ENCODE data around the gene MBP.

Gene MBP

GRCh38 chr18:77008006-77008405 is 124.6 kb downstream of the MBP start:
- Histone ChIP-seq H3K4me3 (ENCODE audit: insufficient read depth, low read depth, low read length) (no peak overlapping the region), H3K27me3 (ENCODE audit: control insufficient read depth, insufficient read depth, low read length, poor library complexity, severe bottlenecking) (no peaks in the 10 kb centered on the region), H3K27ac (ENCODE audit: insufficient read depth, low read depth, low read length, poor library complexity, severe bottlenecking) (no peak overlapping the region), H3K4me1 (ENCODE audit: control insufficient read depth, insufficient read depth, low read length) (peaks cover 5% of the 10 kb centered on the region), H3K9me3 (ENCODE audit: control insufficient read depth, low read length) (no peaks in the 10 kb centered on the region), H3K36me3 (ENCODE audit: control insufficient read depth, insufficient read depth, low read length) (no peaks in the 10 kb centered on the region)
- 96% methylated on average over 13 of the region's 13 CpGs for WGBS, 2 experiments

GRCh38 chr18:77007251-77007650 is 125.3 kb downstream of the MBP start:
- no peak overlapping the region for H3K27ac ChIP-seq (ENCODE audit: insufficient read depth, low read depth, low read length, poor library complexity, severe bottlenecking)
- no peaks in the 10 kb centered on the region for H3K9me3 ChIP-seq (ENCODE audit: control insufficient read depth, low read length)
- WGBS, 2 experiments: 67 to 72% methylated on average over 12 of the region's 12 CpGs
- peaks cover 5% of the 10 kb centered on the region for H3K4me1 ChIP-seq (ENCODE audit: control insufficient read depth, insufficient read depth, low read length)
- no peaks in the 10 kb centered on the region for H3K36me3 ChIP-seq (ENCODE audit: control insufficient read depth, insufficient read depth, low read length)
- no peaks in the 10 kb centered on the region for H3K27me3 ChIP-seq (ENCODE audit: control insufficient read depth, insufficient read depth, low read length, poor library complexity, severe bottlenecking)
- H3K4me3 ChIP-seq (ENCODE audit: insufficient read depth, low read depth, low read length): no peak overlapping the region

- 77% methylated on average over 29 of the region's 29 CpGs for WGBS, 2 experiments
- Histone ChIP-seq H3K27me3 (ENCODE audit: control insufficient read depth, insufficient read depth, low read length, poor library complexity, severe bottlenecking) (no peaks in the 10 kb centered on the region), H3K36me3 (ENCODE audit: control insufficient read depth, insufficient read depth, low read length) (no peaks in the 10 kb centered on the region), H3K4me1 (ENCODE audit: control insufficient read depth, insufficient read depth, low read length) (peaks cover 5% of the 10 kb centered on the region), H3K9me3 (ENCODE audit: control insufficient read depth, low read length) (no peaks in the 10 kb centered on the region), H3K4me3 (ENCODE audit: insufficient read depth, low read depth, low read length) (no peak overlapping the region), H3K27ac (ENCODE audit: insufficient read depth, low read depth, low read length, poor library complexity, severe bottlenecking) (no peak overlapping the region)
Observed at GRCh38 chr18:77006305-77007175, 126.0 kb downstream of the MBP start.

DNA sequence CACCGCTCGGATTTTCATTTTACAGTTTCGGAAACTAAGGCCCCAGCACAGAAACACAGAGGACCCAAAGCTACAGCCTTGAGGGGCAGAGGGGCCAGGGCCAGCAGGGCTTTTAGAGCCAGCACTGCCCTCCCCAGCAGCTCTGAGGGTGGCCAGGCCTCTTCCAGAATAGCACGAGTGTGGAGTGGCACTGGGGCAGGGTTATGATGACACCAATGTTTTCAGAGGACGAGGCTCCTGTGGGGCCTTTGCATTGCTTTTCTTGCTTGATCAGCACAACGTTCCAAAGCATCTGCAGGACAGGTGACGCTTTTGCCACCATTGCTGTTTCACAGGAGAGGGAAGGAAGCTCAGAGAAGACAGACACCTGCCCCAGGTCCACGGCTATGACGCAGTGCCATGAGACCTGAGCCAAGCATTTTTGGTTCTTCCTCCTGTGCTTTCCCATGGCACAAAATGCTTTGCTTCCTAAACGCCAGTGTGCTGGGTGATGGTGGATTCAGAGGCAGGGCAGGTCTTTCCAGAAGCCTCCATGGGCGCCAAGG is 126.9 kb downstream of the MBP start:
- no peak overlapping the region for H3K27ac ChIP-seq (ENCODE audit: insufficient read depth, low read depth, low read length, poor library complexity, severe bottlenecking)
- no peak overlapping the region for H3K4me3 ChIP-seq (ENCODE audit: insufficient read depth, low read depth, low read length)
- no peaks in the 10 kb centered on the region for H3K9me3 ChIP-seq (ENCODE audit: control insufficient read depth, low read length)
- peaks cover 5% of the 10 kb centered on the region for H3K4me1 ChIP-seq (ENCODE audit: control insufficient read depth, insufficient read depth, low read length)
- H3K36me3 ChIP-seq (ENCODE audit: control insufficient read depth, insufficient read depth, low read length): no peaks in the 10 kb centered on the region
- 80 to 81% methylated on average over 11 of the region's 11 CpGs for WGBS, 2 experiments
- no peaks in the 10 kb centered on the region for H3K27me3 ChIP-seq (ENCODE audit: control insufficient read depth, insufficient read depth, low read length, poor library complexity, severe bottlenecking)

DNA sequence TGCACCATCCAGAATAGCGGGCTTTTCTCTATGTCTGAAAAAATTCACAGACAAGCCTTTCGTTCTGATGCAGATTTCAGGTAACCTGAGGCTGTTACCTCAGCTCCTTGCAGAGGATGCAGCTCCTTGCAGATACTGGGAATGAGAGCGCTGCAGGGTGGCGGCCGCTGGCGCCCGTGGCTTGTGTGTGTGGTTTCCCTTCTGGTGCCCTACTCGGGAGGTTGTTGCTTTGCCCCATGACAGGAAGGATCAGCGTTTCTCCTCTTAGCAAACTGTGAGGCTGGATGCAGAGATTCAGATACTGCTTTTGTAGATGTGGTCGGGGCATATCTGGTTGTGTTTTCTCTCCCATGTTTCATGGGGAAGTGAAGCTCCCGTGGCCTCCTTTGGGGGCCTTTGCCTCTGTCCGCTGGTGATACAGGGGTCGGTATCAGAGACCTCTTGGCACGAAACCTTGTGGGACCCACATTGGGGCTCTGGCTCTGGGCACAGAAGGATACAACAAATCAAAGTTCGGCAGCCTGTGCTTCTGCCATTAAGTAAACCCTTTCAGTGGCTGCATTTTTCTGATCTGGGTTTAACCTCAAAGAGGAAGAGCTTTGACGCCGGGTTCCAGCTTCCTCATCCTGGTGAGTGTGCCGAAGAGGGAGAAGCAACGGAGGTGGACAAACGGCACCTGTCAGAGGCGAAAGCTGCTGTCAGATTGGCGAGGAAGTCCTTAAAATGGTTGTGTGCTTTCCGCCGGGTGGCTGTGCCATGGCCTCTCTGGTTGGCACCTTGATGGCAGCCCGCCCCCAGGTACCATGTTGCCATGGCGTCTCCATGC is 127.8 kb downstream of the MBP start:
- peaks cover 5% of the 10 kb centered on the region for H3K4me1 ChIP-seq (ENCODE audit: control insufficient read depth, insufficient read depth, low read length)
- WGBS, 2 experiments: 92 to 93% methylated on average over 26 of the region's 26 CpGs
- no peaks in the 10 kb centered on the region for H3K9me3 ChIP-seq (ENCODE audit: control insufficient read depth, low read length)
- H3K4me3 ChIP-seq (ENCODE audit: insufficient read depth, low read depth, low read length): no peak overlapping the region
- no peaks in the 10 kb centered on the region for H3K36me3 ChIP-seq (ENCODE audit: control insufficient read depth, insufficient read depth, low read length)
- H3K27me3 ChIP-seq (ENCODE audit: control insufficient read depth, insufficient read depth, low read length, poor library complexity, severe bottlenecking): no peaks in the 10 kb centered on the region
- no peak overlapping the region for H3K27ac ChIP-seq (ENCODE audit: insufficient read depth, low read depth, low read length, poor library complexity, severe bottlenecking)

GRCh38 chr18:77003316-77003715 is 129.3 kb downstream of the MBP start:
- Histone ChIP-seq H3K4me3 (ENCODE audit: insufficient read depth, low read depth, low read length) (no peak overlapping the region), H3K27me3 (ENCODE audit: control insufficient read depth, insufficient read depth, low read length, poor library complexity, severe bottlenecking) (no peaks in the 10 kb centered on the region), H3K36me3 (ENCODE audit: control insufficient read depth, insufficient read depth, low read length) (no peaks in the 10 kb centered on the region), H3K9me3 (ENCODE audit: control insufficient read depth, low read length) (no peaks in the 10 kb centered on the region), H3K4me1 (ENCODE audit: control insufficient read depth, insufficient read depth, low read length) (peaks cover 5% of the 10 kb centered on the region), H3K27ac (ENCODE audit: insufficient read depth, low read depth, low read length, poor library complexity, severe bottlenecking) (no peak overlapping the region)
- 97 to 98% methylated on average over 7 of the region's 7 CpGs for WGBS, 2 experiments

- H3K4me3 ChIP-seq (ENCODE audit: insufficient read depth, low read depth, low read length): no peak overlapping the region
- H3K36me3 ChIP-seq (ENCODE audit: control insufficient read depth, insufficient read depth, low read length): no peaks in the 10 kb centered on the region
- peaks cover 5% of the 10 kb centered on the region for H3K4me1 ChIP-seq (ENCODE audit: control insufficient read depth, insufficient read depth, low read length)
- H3K9me3 ChIP-seq (ENCODE audit: control insufficient read depth, low read length): no peaks in the 10 kb centered on the region
- 93 to 95% methylated on average over 10 of the region's 10 CpGs for WGBS, 2 experiments
- H3K27ac ChIP-seq (ENCODE audit: insufficient read depth, low read depth, low read length, poor library complexity, severe bottlenecking): no peak overlapping the region
- no peaks in the 10 kb centered on the region for H3K27me3 ChIP-seq (ENCODE audit: control insufficient read depth, insufficient read depth, low read length, poor library complexity, severe bottlenecking)
Observed at GRCh38 chr18:77002496-77002895, 130.1 kb downstream of the MBP start.

DNA sequence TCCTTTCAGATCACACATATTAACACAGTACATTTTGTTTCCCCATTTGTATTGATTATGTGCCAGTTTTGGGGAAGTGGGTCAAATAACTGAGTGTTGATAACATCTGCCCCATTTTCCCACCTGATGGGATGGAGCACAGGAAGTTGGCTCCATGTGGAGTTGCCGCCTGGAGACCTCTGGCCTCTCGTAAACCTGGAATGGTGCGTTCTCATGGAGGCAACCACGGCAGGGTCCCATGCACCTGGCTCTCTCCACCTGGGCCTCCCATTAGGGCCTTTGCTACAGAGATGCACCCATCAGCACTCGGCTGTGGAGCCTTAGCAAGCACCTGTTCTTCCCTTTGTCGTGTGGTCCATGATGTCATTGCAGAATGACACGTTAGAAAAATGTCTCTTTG is 130.6 kb downstream of the MBP start:
- no peaks in the 10 kb centered on the region for H3K36me3 ChIP-seq (ENCODE audit: control insufficient read depth, insufficient read depth, low read length)
- H3K27ac ChIP-seq (ENCODE audit: insufficient read depth, low read depth, low read length, poor library complexity, severe bottlenecking): no peak overlapping the region
- H3K9me3 ChIP-seq (ENCODE audit: control insufficient read depth, low read length): no peaks in the 10 kb centered on the region
- H3K4me1 ChIP-seq (ENCODE audit: control insufficient read depth, insufficient read depth, low read length): peaks cover 5% of the 10 kb centered on the region
- WGBS, 2 experiments: 95 to 96% methylated on average over 7 of the region's 7 CpGs
- no peaks in the 10 kb centered on the region for H3K27me3 ChIP-seq (ENCODE audit: control insufficient read depth, insufficient read depth, low read length, poor library complexity, severe bottlenecking)
- no peak overlapping the region for H3K4me3 ChIP-seq (ENCODE audit: insufficient read depth, low read depth, low read length)

- Histone ChIP-seq H3K4me3 (ENCODE audit: insufficient read depth, low read depth, low read length) (no peak overlapping the region), H3K4me1 (ENCODE audit: control insufficient read depth, insufficient read depth, low read length) (peaks cover 12% of the 10 kb centered on the region), H3K27ac (ENCODE audit: insufficient read depth, low read depth, low read length, poor library complexity, severe bottlenecking) (no peak overlapping the region), H3K36me3 (ENCODE audit: control insufficient read depth, insufficient read depth, low read length) (no peaks in the 10 kb centered on the region), H3K9me3 (ENCODE audit: control insufficient read depth, low read length) (no peaks in the 10 kb centered on the region), H3K27me3 (ENCODE audit: control insufficient read depth, insufficient read depth, low read length, poor library complexity, severe bottlenecking) (no peaks in the 10 kb centered on the region)
- WGBS, 2 experiments: 89 to 92% methylated on average over 19 of the region's 19 CpGs
Observed at GRCh38 chr18:77001041-77001440, 131.5 kb downstream of the MBP start.

- no peak overlapping the region for H3K4me3 ChIP-seq (ENCODE audit: insufficient read depth, low read depth, low read length)
- H3K27me3 ChIP-seq (ENCODE audit: control insufficient read depth, insufficient read depth, low read length, poor library complexity, severe bottlenecking): no peaks in the 10 kb centered on the region
Observed at GRCh38 chr18:77000527-77000926, 132.1 kb downstream of the MBP start.

More at GRCh38 chr18:77000527-77000926, 132.1 kb downstream of the MBP start:
- Histone ChIP-seq H3K4me1 (ENCODE audit: control insufficient read depth, insufficient read depth, low read length) (peaks cover 12% of the 10 kb centered on the region), H3K9me3 (ENCODE audit: control insufficient read depth, low read length) (no peaks in the 10 kb centered on the region), H3K36me3 (ENCODE audit: control insufficient read depth, insufficient read depth, low read length) (no peaks in the 10 kb centered on the region), H3K27ac (ENCODE audit: insufficient read depth, low read depth, low read length, poor library complexity, severe bottlenecking) (no peak overlapping the region)
- WGBS, 2 experiments: 46% methylated on average over 11 of the region's 11 CpGs
